Measurements from ENCODE around the gene PKHD1.

- TF ChIP-seq CTCF (IDR thresholded peaks at IDR 0.05) (no peak), EP300 (IDR thresholded peaks at IDR 0.05) (no peak), POLR2AphosphoS5 (IDR thresholded peaks at IDR 0.05) (no peak)
Observed at GRCh38 chr6:52074716-52075115, 12.7 kb downstream of the PKHD1 start.

Data from suprapubic skin (tissue), 4 donors.